ENCODE results near the gene CWC15. TPM values are rescaled to one million over a fixed set of nuclear protein-coding genes. Genes with fewer than 3 reads are reported as not detected.

The CWC15 gene
- total and polyA plus RNA-seq, 2 of the 13 experiments (the other 11 are each of a cell fraction or from before 2014, with no cell fraction given), result 27.6 to 61.2 TPM

DNA sequence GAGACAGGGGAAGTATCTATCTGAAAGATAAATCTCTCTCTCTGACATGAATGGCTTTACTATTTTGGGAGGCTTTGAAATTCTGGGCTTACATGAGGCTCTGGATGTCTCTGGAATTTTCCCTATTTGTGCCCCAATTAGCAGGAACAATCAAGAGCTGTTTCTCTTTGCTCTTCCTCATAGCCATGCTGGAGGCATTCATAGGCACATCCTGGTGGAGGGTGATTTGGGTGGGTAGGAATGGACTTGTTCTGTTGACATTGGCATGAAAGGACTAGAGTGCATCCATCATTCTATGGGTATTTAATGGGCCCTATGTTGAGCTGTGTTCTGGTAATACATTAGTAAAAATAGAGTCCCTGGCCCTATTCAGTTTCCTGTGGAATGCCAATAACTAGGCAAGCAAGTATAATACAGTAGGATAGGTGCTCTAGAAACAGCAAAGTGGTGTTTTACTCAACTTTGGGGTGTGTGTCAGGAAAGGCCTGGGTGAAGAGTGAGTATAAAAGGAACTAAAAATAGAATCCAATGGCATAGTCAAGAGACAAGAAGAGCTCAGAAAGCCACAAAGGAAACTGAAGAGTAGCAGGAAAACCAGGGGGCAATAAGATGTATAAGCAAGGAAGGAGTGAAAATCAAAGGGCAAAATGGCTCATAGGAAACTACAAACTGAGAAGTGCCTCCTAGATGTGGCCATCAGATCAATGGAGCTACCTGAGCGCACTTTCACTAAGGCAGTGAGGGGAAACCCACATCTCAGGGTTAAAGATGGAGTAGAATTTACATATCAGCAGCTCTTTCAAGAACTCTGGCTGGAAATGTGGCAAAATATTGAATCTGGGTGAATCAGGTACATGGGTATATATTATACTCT, 45.0 kb downstream of the CWC15 start (continued):
- TF ChIP-seq, protein P1, sequence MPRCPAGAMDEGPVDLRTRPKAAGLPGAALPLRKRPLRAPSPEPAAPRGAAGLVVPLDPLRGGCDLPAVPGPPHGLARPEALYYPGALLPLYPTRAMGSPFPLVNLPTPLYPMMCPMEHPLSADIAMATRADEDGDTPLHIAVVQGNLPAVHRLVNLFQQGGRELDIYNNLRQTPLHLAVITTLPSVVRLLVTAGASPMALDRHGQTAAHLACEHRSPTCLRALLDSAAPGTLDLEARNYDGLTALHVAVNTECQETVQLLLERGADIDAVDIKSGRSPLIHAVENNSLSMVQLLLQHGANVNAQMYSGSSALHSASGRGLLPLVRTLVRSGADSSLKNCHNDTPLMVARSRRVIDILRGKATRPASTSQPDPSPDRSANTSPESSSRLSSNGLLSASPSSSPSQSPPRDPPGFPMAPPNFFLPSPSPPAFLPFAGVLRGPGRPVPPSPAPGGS (CRISPR knock-in tag; IDR thresholded peaks at IDR 0.05), result no peak

DNA sequence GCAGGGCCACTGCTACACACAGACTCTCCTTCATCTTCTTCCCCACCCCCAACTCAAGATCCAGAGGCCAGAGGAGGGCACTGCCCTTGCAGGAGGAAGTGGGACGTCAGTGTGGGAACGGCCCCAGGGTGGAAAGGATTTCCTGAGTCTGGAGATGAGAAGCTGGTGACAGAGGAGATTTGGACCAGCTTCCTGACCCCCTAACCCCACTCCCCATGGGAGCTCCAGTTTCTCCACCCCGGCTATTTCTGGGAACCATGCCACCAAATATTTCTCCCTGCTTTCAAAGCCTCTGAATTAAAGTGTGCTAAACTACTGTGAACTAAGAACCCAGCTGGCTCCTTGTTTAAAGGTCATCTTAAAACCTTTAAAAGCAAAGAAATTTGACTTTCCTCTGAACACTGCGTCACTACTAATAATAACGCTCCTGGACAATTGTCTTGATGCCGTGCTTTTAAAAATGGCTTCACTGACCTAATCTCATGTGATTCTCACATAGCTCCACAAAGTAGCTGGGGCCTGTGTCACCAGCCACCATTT, 46.6 kb downstream of the CWC15 start:
- H2AFZ ChIP-seq (ENCODE audit: low read length), result no peak overlapping the region
- no TSS peak for BruUV-seq (replicated peaks)
- FAIRE-seq (no peak), DNase-seq (ENCODE audit: low spot score) (no peak), ATAC-seq (no peak)
- no peaks in the 10 kb centered on the region for H3K9me3 ChIP-seq (ENCODE audit: low read length)
- TF ChIP-seq ZNF674 (CRISPR knock-in tag; IDR thresholded peaks at IDR 0.05; ENCODE audit: low read depth), result no peak
- TF ChIP-seq MTF1 (CRISPR knock-in tag; IDR thresholded peaks at IDR 0.05), result no peak
- TF ChIP-seq MAZ (IDR thresholded peaks at IDR 0.05; ENCODE audit: borderline replicate concordance, low read depth, low read length), result no peak
- TF ChIP-seq MAZ (CRISPR knock-in tag; IDR thresholded peaks at IDR 0.05; ENCODE audit: low read depth), result no peak
- TF ChIP-seq, protein P2, sequence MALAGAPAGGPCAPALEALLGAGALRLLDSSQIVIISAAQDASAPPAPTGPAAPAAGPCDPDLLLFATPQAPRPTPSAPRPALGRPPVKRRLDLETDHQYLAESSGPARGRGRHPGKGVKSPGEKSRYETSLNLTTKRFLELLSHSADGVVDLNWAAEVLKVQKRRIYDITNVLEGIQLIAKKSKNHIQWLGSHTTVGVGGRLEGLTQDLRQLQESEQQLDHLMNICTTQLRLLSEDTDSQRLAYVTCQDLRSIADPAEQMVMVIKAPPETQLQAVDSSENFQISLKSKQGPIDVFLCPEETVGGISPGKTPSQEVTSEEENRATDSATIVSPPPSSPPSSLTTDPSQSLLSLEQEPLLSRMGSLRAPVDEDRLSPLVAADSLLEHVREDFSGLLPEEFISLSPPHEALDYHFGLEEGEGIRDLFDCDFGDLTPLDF (CRISPR knock-in tag; IDR thresholded peaks at IDR 0.05), result no peak
- no peak for TF ChIP-seq HOXA7 (CRISPR knock-in tag; IDR thresholded peaks at IDR 0.05)
- TF ChIP-seq ZFP1 (CRISPR knock-in tag; IDR thresholded peaks at IDR 0.05), result no peak
- TF ChIP-seq DNMT3B (CRISPR knock-in tag; conservative IDR thresholded peaks at IDR 0.05), result no peak
- TF ChIP-seq, protein P3, sequence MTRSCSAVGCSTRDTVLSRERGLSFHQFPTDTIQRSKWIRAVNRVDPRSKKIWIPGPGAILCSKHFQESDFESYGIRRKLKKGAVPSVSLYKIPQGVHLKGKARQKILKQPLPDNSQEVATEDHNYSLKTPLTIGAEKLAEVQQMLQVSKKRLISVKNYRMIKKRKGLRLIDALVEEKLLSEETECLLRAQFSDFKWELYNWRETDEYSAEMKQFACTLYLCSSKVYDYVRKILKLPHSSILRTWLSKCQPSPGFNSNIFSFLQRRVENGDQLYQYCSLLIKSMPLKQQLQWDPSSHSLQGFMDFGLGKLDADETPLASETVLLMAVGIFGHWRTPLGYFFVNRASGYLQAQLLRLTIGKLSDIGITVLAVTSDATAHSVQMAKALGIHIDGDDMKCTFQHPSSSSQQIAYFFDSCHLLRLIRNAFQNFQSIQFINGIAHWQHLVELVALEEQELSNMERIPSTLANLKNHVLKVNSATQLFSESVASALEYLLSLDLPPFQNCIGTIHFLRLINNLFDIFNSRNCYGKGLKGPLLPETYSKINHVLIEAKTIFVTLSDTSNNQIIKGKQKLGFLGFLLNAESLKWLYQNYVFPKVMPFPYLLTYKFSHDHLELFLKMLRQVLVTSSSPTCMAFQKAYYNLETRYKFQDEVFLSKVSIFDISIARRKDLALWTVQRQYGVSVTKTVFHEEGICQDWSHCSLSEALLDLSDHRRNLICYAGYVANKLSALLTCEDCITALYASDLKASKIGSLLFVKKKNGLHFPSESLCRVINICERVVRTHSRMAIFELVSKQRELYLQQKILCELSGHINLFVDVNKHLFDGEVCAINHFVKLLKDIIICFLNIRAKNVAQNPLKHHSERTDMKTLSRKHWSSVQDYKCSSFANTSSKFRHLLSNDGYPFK (CRISPR knock-in tag; IDR thresholded peaks at IDR 0.05; ENCODE audit: borderline replicate concordance), result no peak
- no peak for TF ChIP-seq MYC (CRISPR knock-in tag; IDR thresholded peaks at IDR 0.05; ENCODE audit: borderline replicate concordance)
- TF ChIP-seq MAF1 (CRISPR knock-in tag; IDR thresholded peaks at IDR 0.05; ENCODE audit: borderline replicate concordance), result no peak
- intact Hi-C loops (cut with micrococcal nuclease; ENCODE audit: unreplicated experiment) (no loop called here), in situ Hi-C loops (cut with HindIII; ENCODE audit: extremely low pct_ligation_motif_present, low pct_unique_long_range_greater_than_20kb) (no loop called here)
- H4K20me1 ChIP-seq (ENCODE audit: insufficient read depth, low read length), result no peaks in the 10 kb centered on the region
- H3K9ac ChIP-seq (ENCODE audit: insufficient read depth, low read depth, low read length), result no peak overlapping the region
- H3K4me1 ChIP-seq (ENCODE audit: insufficient read depth, low read length), result peaks cover 8% of the 10 kb centered on the region
- H3K79me2 ChIP-seq (ENCODE audit: insufficient read depth, low read length), result no peaks in the 10 kb centered on the region
- no peaks in the 10 kb centered on the region for H3K36me3 ChIP-seq (replicated peaks in 1 of 2; ENCODE audit: control insufficient read depth in 1 of 2, insufficient read depth in 2 of 2, low read length in 2 of 2)
- ChIA-PET POLR2A (no interaction called here), CTCF (ENCODE audit: low intra/inter-chr PET ratio, low total read pairs) (no interaction called here)
- H3K4me3 ChIP-seq (replicated peaks in 1 of 3; ENCODE audit: insufficient read depth in 1 of 3, low read depth in 2 of 3, low read length in 3 of 3), result no peak overlapping the region
- no peak overlapping the region for H3K27ac ChIP-seq (ENCODE audit: extremely low read length, insufficient read depth, low read length)
- 0% methylated on average over 5 of the region's 6 CpGs for WGBS (ENCODE audit: low lambda C conversion rate)
- H3K4me2 ChIP-seq (ENCODE audit: low read depth, low read length), result no peak overlapping the region
- no peaks in the 10 kb centered on the region; a peak in 2 of 5 replicates for H3K27me3 ChIP-seq (ENCODE audit: control insufficient read depth in 1 of 2, insufficient read depth in 2 of 2, low read length in 2 of 2)
